ENCODE measurements around the gene WNT6. TPM values are rescaled to one million over a fixed set of nuclear protein-coding genes. Genes with fewer than 3 reads are reported as not detected.

The WNT6 gene
- total RNA-seq, 1 experiment from 2014 or later: 20.3 TPM

- no peaks in the 10 kb centered on the region for H3K27me3 Mint-ChIP-seq (ENCODE audit: insufficient read depth, unreplicated experiment)
- BruUV-seq (replicated peaks): no TSS peak
Measured at GRCh38 chr2:218892693-218893348, 33.2 kb downstream of the WNT6 start.

GRCh38 chr2:218893349-218894150 lies 33.9 kb downstream of the WNT6 start:
- Histone ChIP-seq H3K4me1 (peaks cover 48% of the 10 kb centered on the region), H3K36me3 (ENCODE audit: control insufficient read depth, insufficient read depth, low read length) (no peaks in the 10 kb centered on the region), H3K4me3 (ENCODE audit: low read depth, low read length) (peak overlapping the region; percentile 38), H3K9me3 (no peaks in the 10 kb centered on the region), H3K27me3 (replicated peaks; ENCODE audit: control insufficient read depth, insufficient read depth, low read length) (no peaks in the 10 kb centered on the region)
- TF ChIP-seq CTCF (IDR thresholded peaks at IDR 0.05; ENCODE audit: insufficient read depth in 1 of 2, low read depth in 1 of 2, low read length in 1 of 2, severe bottlenecking in 1 of 2, unreplicated experiment in 1 of 2): no peak
- Mint-ChIP-seq H3K4me3 (ENCODE audit: unreplicated experiment) (peak overlapping the region; percentile 66), H3K27ac (ENCODE audit: unreplicated experiment) (peak overlapping the region; percentile 39), H3K36me3 (ENCODE audit: insufficient read depth, unreplicated experiment) (peaks cover 13% of the 10 kb centered on the region), H3K27me3 (ENCODE audit: insufficient read depth, unreplicated experiment) (no peaks in the 10 kb centered on the region), H3K9me3 (ENCODE audit: unreplicated experiment) (no peaks in the 10 kb centered on the region), H3K4me1 (ENCODE audit: low read depth, unreplicated experiment) (peaks cover 42% of the 10 kb centered on the region)
- no TSS peak for BruUV-seq (replicated peaks)
- POLR2A ChIA-PET: interaction anchor here (1.0 kb wide), 1 partner anchor 111 kb away, joined by 4 read pairs; no protein-coding TSS in a partner anchor
- intact Hi-C loops (cut with micrococcal nuclease; ENCODE audit: unreplicated experiment): no loop called here
- CTCF ChIA-PET: interaction anchor here (0.6 to 2.5 kb wide), 10 partner anchors 13 to 235 kb away, joined by 3 to 19 read pairs (median 4); partner anchors contain the start of genes BCS1L, WNT10A and ZNF142
- DNase-seq: no peak

More at GRCh38 chr2:218892693-218893348, 33.2 kb downstream of the WNT6 start:
- Histone ChIP-seq H3K36me3 (ENCODE audit: control insufficient read depth, insufficient read depth, low read length) (no peaks in the 10 kb centered on the region), H3K9me3 (no peaks in the 10 kb centered on the region), H3K27me3 (replicated peaks; ENCODE audit: control insufficient read depth, insufficient read depth, low read length) (no peaks in the 10 kb centered on the region), H3K4me1 (peaks cover 41% of the 10 kb centered on the region), H3K4me3 (ENCODE audit: low read depth, low read length) (peak overlapping the region; percentile 38)
- Mint-ChIP-seq H3K36me3 (ENCODE audit: insufficient read depth, unreplicated experiment) (peaks cover 13% of the 10 kb centered on the region), H3K4me1 (ENCODE audit: low read depth, unreplicated experiment) (peaks cover 35% of the 10 kb centered on the region), H3K27ac (ENCODE audit: unreplicated experiment) (no peak overlapping the region), H3K9me3 (ENCODE audit: unreplicated experiment) (no peaks in the 10 kb centered on the region), H3K4me3 (ENCODE audit: unreplicated experiment) (peak overlapping the region; percentile 66)
- ChIA-PET POLR2A (interaction anchor here (0.7 to 1.0 kb wide), 2 partner anchors 32 to 110 kb away, joined by 4 read pairs; no protein-coding TSS in a partner anchor), CTCF (interaction anchor here (0.6 to 1.6 kb wide), 8 partner anchors 9 to 234 kb away, joined by 3 to 19 read pairs (median 4); partner anchors contain the start of genes BCS1L, WNT10A and ZNF142)
- intact Hi-C loops (cut with micrococcal nuclease; ENCODE audit: unreplicated experiment): no loop called here
- TF ChIP-seq CTCF (IDR thresholded peaks at IDR 0.05; ENCODE audit: insufficient read depth in 1 of 2, low read depth in 1 of 2, low read length in 1 of 2, severe bottlenecking in 1 of 2, unreplicated experiment in 1 of 2): peak; percentile 52 to 81
- peak; percentile 69 to 83 for DNase-seq

All from Caco-2 (cell line).